ENCODE measurements around the gene FNTB.

- TF ChIP-seq CTCF (IDR thresholded peaks at IDR 0.05; ENCODE audit: extremely low read depth in 1 of 2, insufficient read depth in 1 of 2, low read depth in 1 of 2, low read length in 2 of 2) (no peak), MYC (IDR thresholded peaks at IDR 0.05; ENCODE audit: low read depth, low read length) (no peak), EZH2 (IDR thresholded peaks at IDR 0.05; ENCODE audit: borderline replicate concordance, low read depth, low read length, severe bottlenecking) (no peak), POLR2A (IDR thresholded peaks at IDR 0.05; ENCODE audit: low read depth, low read length) (no peak), POLR2AphosphoS5 (IDR thresholded peaks at IDR 0.05; ENCODE audit: insufficient read depth, low read depth, low read length) (no peak), MAX (IDR thresholded peaks at IDR 0.05; ENCODE audit: insufficient read depth, insufficient read length) (no peak), FOS (IDR thresholded peaks at IDR 0.05; ENCODE audit: borderline replicate concordance, insufficient read depth, low read length) (no peak), JUN (IDR thresholded peaks at IDR 0.05; ENCODE audit: borderline replicate concordance, insufficient read depth, insufficient read length, low read depth) (no peak)
These were observed 43.1 kb upstream of the FNTB start for GRCh38 chr14:64943556-64943955.

Measured in endothelial cell of umbilical vein (primary cell).